ENCODE measurements around the gene CD33.
"Not testable (repeated sequence)": the region's sequence is repeated elsewhere in the genome, so short reads cannot be mapped to it uniquely, and the experiment has no call there.

CD33 gene
- 0 reads per million in 2 donors for total RNA-seq

DNA sequence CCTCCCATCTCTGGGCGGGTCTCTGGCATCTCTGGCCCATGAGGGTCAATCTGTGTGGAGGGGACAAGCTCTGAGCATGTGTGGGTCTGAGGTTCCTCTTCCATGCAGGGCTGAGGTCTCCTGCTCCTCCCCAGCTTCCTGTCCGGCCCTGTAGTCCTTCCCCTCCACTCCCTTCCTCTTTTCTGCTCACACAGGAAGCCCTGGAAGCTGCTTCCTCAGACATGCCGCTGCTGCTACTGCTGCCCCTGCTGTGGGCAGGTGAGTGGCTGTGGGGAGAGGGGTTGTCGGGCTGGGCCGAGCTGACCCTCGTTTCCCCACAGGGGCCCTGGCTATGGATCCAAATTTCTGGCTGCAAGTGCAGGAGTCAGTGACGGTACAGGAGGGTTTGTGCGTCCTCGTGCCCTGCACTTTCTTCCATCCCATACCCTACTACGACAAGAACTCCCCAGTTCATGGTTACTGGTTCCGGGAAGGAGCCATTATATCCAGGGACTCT is at the start of gene CD33:
TSS of gene CD33 (plus strand) at position 183 of the 496 bp plus-strand sequence. CDS start at position 222, 39 bp downstream.
- DNase-seq = not testable (repeated sequence)

DNA sequence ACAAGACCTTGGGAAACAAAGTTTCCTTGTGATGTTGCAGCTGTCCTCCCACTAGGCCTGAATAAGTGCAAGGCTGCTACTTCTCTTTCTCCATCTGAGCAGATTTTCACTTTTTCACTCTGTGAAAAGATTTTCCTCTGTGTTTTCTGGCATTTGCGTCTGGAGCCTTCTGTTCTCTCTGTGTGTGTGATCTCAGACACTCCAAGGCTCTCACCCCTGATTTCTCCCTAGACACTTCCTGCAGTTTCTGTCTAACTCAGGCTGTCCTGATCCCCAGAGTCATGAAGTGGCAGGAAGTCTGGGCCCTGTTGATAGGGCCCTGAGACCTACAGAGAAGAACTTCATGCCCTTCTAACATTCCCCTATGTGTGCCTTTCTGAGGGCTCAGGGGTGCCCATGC is 45.6 kb upstream of the CD33 start:
- DNase-seq = no peak

- no peak for DNase-seq
Measured at GRCh38 chr19:51181377-51181912, 43.4 kb upstream of the CD33 start.

DNA sequence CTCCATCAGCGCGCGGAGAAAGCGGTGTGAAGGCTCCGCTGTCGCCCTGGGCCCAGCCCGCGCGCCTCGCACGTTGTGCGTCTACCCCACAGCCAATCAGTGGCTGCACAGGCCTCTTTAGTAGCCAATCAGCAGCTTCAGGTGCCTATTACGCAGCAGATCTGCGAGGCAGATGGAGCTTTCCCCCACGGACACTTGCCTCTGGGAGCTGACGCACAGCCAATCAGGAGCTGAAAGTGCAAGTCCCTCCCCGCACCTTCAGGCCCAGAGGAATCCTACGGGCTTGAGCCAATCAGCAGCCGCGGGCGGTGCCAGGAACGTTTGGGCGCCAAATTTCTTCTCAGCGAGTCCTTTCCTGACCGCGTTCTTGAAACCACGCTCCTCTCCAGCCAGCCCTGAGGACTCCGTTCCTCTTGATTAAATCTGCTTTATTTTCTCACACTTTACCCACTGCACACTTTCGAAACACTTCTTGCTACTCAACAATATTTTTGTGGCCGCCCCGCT is 42.9 kb upstream of the CD33 start:
- DNase-seq = no peak

GRCh38 chr19:51183629-51184028 is 41.3 kb upstream of the CD33 start:
- no peak for DNase-seq

GRCh38 chr19:51185069-51185867 is 39.6 kb upstream of the CD33 start:
- DNase-seq = no peak

GRCh38 chr19:51185868-51186215 is 39.0 kb upstream of the CD33 start:
- no peak for DNase-seq

DNA sequence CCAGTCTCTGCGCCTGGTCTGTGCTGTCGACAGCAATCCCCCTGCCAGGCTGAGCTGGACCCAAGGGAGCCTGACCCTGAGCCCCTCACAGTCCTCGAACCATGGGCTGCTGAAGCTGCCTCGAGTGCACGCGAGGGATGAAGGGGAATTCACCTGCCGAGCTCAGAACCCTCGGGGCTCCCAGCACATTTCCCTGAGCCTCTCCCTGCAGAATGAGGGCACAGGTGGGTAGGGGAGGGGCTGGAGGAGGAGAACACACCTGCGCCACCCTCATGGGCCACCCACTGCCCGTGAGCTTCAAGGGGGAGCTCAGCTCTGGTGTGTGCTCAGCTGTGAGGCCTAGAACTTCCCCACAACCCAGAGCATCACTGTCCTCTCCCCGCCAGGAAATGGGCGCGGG is 38.6 kb upstream of the CD33 start:
- no peak for DNase-seq

DNA sequence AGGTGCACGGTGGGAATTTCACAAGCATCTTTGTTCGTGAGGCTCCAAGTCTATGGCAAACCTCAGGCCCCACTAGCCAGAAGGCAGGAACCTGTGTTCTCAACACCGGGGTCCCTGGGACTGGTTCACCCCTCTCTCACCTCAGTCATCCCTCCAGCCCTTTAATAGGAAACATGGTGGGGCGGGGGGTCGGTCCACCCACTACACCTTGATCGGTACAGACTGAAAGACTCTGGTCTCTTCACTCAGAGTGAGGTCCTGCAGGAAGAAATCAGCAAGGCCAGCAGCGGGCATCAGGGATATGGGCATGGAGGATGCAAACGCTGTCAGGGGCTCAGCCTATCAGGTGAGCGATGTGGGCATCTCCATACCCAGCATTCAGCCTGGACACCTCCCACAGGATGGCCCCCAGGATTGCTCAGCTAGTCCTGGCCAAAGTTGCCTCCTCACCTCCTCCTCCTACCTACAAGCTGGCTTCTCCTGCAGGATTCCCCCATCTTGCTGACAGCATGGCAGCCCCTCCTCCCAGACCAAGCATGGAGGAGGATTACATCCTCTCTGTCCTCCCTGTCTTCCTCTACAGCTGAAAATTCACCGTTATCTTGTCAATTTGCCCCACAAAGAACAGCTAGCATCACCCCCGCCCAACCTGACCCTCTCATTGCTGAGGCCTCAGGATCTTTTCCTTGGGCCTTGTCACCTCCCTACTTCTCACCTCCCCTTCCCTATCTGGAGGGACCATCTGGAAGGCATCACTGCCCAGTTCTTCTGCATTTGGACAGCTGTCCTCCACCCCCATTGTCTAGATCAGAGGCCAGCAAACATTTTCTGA is 37.3 kb upstream of the CD33 start:
- DNase-seq = no peak

DNA sequence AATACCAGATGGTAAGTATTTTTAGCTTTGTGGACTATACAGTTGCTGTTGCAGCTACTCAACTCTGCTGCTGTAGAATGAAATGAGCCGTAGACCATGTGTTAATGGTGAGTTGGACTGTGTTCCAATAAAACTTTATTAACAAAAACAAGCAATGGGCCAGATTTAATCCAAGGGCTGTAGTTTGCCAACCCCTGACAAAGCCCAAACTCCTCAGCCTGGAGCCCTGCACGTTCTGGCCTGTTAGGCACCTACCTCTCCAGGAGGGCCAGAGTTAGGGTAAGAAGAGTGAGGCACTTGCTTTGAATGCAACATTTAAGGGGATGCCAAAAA is 36.7 kb upstream of the CD33 start:
- no peak for DNase-seq

- DNase-seq = no peak
Measured at GRCh38 chr19:51192689-51193088, 32.2 kb upstream of the CD33 start.

- DNase-seq = no peak
Measured at GRCh38 chr19:51194527-51195315, 30.2 kb upstream of the CD33 start.

DNA sequence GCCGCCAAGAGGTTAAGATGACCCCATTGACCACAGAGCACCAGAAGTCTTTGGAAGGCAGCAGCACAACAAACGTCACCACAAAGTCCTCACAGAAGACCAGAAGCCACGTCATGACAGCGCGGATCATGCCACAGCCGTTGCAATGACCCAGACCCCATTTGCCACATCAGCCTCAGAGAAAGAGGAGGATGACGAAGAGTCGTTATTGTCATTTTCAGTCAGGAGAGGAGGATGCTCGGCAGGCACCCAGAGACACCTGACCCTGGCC is 29.6 kb upstream of the CD33 start:
- no peak for DNase-seq

- DNase-seq = no peak
Measured at GRCh38 chr19:51195616-51196015, 29.3 kb upstream of the CD33 start.

GRCh38 chr19:51196181-51196580 is 28.7 kb upstream of the CD33 start:
- DNase-seq = no peak

- DNase-seq = no peak
Measured at GRCh38 chr19:51198641-51199040, 26.2 kb upstream of the CD33 start.

GRCh38 chr19:51200071-51200666 is 24.7 kb upstream of the CD33 start:
- DNase-seq = no peak

- no peak for DNase-seq
Measured at GRCh38 chr19:51201712-51202111, 23.2 kb upstream of the CD33 start.

- no peak for DNase-seq
Measured at GRCh38 chr19:51203916-51204315, 21.0 kb upstream of the CD33 start.

- no peak for DNase-seq
Measured at GRCh38 chr19:51204321-51204720, 20.6 kb upstream of the CD33 start.

- DNase-seq = no peak
Measured at GRCh38 chr19:51207747-51208146, 17.1 kb upstream of the CD33 start.

DNA sequence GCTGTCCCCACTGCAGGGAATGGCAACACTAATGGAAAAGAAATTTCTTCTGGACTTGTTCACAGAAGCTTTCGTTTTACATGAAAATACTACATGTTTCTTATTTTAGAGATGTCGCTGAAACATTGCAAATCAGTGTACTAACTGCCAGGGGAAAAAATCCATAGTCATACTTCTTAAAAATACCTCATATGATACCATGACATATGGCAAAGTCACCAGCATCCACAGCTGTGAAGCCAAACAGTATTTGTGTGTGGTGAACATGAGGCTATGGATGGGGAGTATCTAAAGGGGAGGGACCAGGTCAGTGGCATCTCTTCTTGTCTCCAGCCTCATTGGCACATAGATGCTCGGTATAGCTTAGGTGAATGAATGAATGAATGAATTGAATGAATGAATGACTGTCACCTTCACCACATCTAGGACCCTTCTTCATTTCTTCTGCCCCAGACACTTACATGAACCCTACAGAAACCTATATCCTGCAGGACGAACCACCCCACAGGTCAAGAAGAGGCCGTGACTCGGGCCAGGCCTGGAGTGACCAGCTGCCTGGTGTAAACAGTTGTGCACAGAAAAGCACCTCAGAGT is 14.6 kb upstream of the CD33 start:
- no peak for DNase-seq

Measured in T-helper 9 cell (primary cell).